ENCODE results near the gene CLK1.

The CLK1 gene

GRCh38 chr2:200812122-200813022 lies 52.1 kb downstream of the CLK1 start:
- in situ Hi-C loops (cut with MboI; ENCODE audit: low sequenced_read_pairs), result no loop called here

GRCh38 chr2:200811333-200812121 lies 52.9 kb downstream of the CLK1 start, which contains the start of gene BZW1:
BZW1 (plus strand) TSS chr2:200811910; CDS start chr2:200813218, 1,308 bp downstream.
- in situ Hi-C loops (cut with MboI; ENCODE audit: low sequenced_read_pairs), result no loop called here

GRCh38 chr2:200810998-200811332 lies 53.5 kb downstream of the CLK1 start:
- in situ Hi-C loops (cut with MboI; ENCODE audit: low sequenced_read_pairs), result no loop called here

GRCh38 chr2:200810252-200810997 lies 54.0 kb downstream of the CLK1 start:
- in situ Hi-C loops (cut with MboI; ENCODE audit: low sequenced_read_pairs), result no loop called here

GRCh38 chr2:200809506-200810251 lies 54.8 kb downstream of the CLK1 start:
- in situ Hi-C loops (cut with MboI; ENCODE audit: low sequenced_read_pairs), result no loop called here
